ENCODE measurements around the gene GPR39. TPM values are rescaled to one million over a fixed set of nuclear protein-coding genes. Genes with fewer than 3 reads are reported as not detected.

GPR39 gene
- total RNA-seq, 1 donor, result 3.6 TPM

GRCh38 chr2:132566379-132566778, 149.8 kb downstream of the GPR39 start:
- no peak for DNase-seq (ENCODE audit: insufficient read length, low spot score, missing footprints)
- no peak overlapping the region for H3K4me3 ChIP-seq (ENCODE audit: insufficient read depth, low read length)
- H3K79me2 ChIP-seq (ENCODE audit: insufficient read depth, low read length), result no peaks in the 10 kb centered on the region
- no peaks in the 10 kb centered on the region for H3K4me1 ChIP-seq (ENCODE audit: insufficient read depth, low read length)
- no peak overlapping the region for H3K4me2 ChIP-seq (ENCODE audit: insufficient read depth, low read length)
- H3K36me3 ChIP-seq (ENCODE audit: insufficient read depth, low read length), result no peaks in the 10 kb centered on the region
- no peaks in the 10 kb centered on the region for H4K20me1 ChIP-seq (ENCODE audit: insufficient read depth, low read length)
- H3K27ac ChIP-seq (ENCODE audit: low read depth, low read length), result no peak overlapping the region
- no peaks in the 10 kb centered on the region for H3K27me3 ChIP-seq (ENCODE audit: insufficient read depth, low read length)
- H2AFZ ChIP-seq (ENCODE audit: low read length), result no peak overlapping the region
- no peaks in the 10 kb centered on the region for H3K9me3 ChIP-seq (ENCODE audit: low read depth, low read length)
- TF ChIP-seq CTCF (IDR thresholded peaks at IDR 0.05; ENCODE audit: extremely low read depth, low read depth, low read length), result no peak

- no peak overlapping the region for H3K4me3 ChIP-seq (ENCODE audit: insufficient read depth, low read length)
- DNase-seq (ENCODE audit: insufficient read length, low spot score, missing footprints), result no peak
- H3K4me1 ChIP-seq (ENCODE audit: insufficient read depth, low read length), result no peaks in the 10 kb centered on the region
- no peak for TF ChIP-seq CTCF (IDR thresholded peaks at IDR 0.05; ENCODE audit: extremely low read depth, low read depth, low read length)
- no peaks in the 10 kb centered on the region for H3K79me2 ChIP-seq (ENCODE audit: insufficient read depth, low read length)
- no peaks in the 10 kb centered on the region for H4K20me1 ChIP-seq (ENCODE audit: insufficient read depth, low read length)
- no peak overlapping the region for H3K4me2 ChIP-seq (ENCODE audit: insufficient read depth, low read length)
- H3K27me3 ChIP-seq (ENCODE audit: insufficient read depth, low read length), result no peaks in the 10 kb centered on the region
- H3K9me3 ChIP-seq (ENCODE audit: low read depth, low read length), result no peaks in the 10 kb centered on the region
- no peak overlapping the region for H3K27ac ChIP-seq (ENCODE audit: low read depth, low read length)
- no peak overlapping the region for H2AFZ ChIP-seq (ENCODE audit: low read length)
- H3K36me3 ChIP-seq (ENCODE audit: insufficient read depth, low read length), result no peaks in the 10 kb centered on the region
Observed at GRCh38 chr2:132567682-132568081, 151.1 kb downstream of the GPR39 start.

GRCh38 chr2:132568656-132569055, 152.1 kb downstream of the GPR39 start:
- H3K27ac ChIP-seq (ENCODE audit: low read depth, low read length), result no peak overlapping the region
- H3K27me3 ChIP-seq (ENCODE audit: insufficient read depth, low read length), result no peaks in the 10 kb centered on the region
- H3K9me3 ChIP-seq (ENCODE audit: low read depth, low read length), result no peaks in the 10 kb centered on the region
- H4K20me1 ChIP-seq (ENCODE audit: insufficient read depth, low read length), result no peaks in the 10 kb centered on the region
- no peaks in the 10 kb centered on the region for H3K36me3 ChIP-seq (ENCODE audit: insufficient read depth, low read length)
- H3K4me2 ChIP-seq (ENCODE audit: insufficient read depth, low read length), result no peak overlapping the region
- H2AFZ ChIP-seq (ENCODE audit: low read length), result no peak overlapping the region
- TF ChIP-seq CTCF (IDR thresholded peaks at IDR 0.05; ENCODE audit: extremely low read depth, low read depth, low read length), result no peak
- no peak for DNase-seq (ENCODE audit: insufficient read length, low spot score, missing footprints)
- H3K4me3 ChIP-seq (ENCODE audit: insufficient read depth, low read length), result no peak overlapping the region
- H3K79me2 ChIP-seq (ENCODE audit: insufficient read depth, low read length), result no peaks in the 10 kb centered on the region
- H3K4me1 ChIP-seq (ENCODE audit: insufficient read depth, low read length), result no peaks in the 10 kb centered on the region

GRCh38 chr2:132573444-132574007, 156.9 kb downstream of the GPR39 start:
- Histone ChIP-seq H3K27me3 (ENCODE audit: insufficient read depth, low read length) (no peaks in the 10 kb centered on the region), H3K4me1 (ENCODE audit: insufficient read depth, low read length) (no peaks in the 10 kb centered on the region), H3K79me2 (ENCODE audit: insufficient read depth, low read length) (no peaks in the 10 kb centered on the region), H3K36me3 (ENCODE audit: insufficient read depth, low read length) (no peaks in the 10 kb centered on the region), H3K27ac (ENCODE audit: low read depth, low read length) (no peak overlapping the region), H3K9me3 (ENCODE audit: low read depth, low read length) (no peaks in the 10 kb centered on the region), H3K4me3 (ENCODE audit: insufficient read depth, low read length) (no peak overlapping the region), H2AFZ (ENCODE audit: low read length) (no peak overlapping the region), H3K4me2 (ENCODE audit: insufficient read depth, low read length) (no peak overlapping the region), H4K20me1 (ENCODE audit: insufficient read depth, low read length) (no peaks in the 10 kb centered on the region)
- TF ChIP-seq CTCF (IDR thresholded peaks at IDR 0.05; ENCODE audit: extremely low read depth, low read depth, low read length), result no peak
- DNase-seq (ENCODE audit: insufficient read length, low spot score, missing footprints), result no peak
